K562 (cell line): ENCODE data around the gene NPAS3. TPM values are rescaled to one million over a fixed set of nuclear protein-coding genes. Genes with fewer than 3 reads are reported as not detected.
A peak's percentile ranks its signal among the peaks of the same experiment; 100 is the strongest.

ENCODE experiments used
- ATAC-seq: fragments of 200-7000 bp; cut with Tn5 transposase; 3 replicates; pipeline ENCODE4 v1.9.1; 2020; ENCODE audit warnings: moderate library complexity
- BruUV-seq: library from RNA; stranded (reverse); fragments of 400-500 nt; replicated peaks from 2 replicates; lab custom pipeline; 2021; lab: Mats Ljungman, UMichigan
- CTCF ChIA-PET: fragments of 300-600 bp; formaldehyde crosslinking; extraction: SDS; loops from one replicate; lab custom pipeline; 2021; ENCODE audit warnings: low intra/inter-chr PET ratio; lab: Yijun Ruan, JAX
- POLR2A ChIA-PET: fragments of 300-600, 350-650 bp; sonication (Branson Sonifier 250); formaldehyde crosslinking; extraction: SDS; loops from one replicate; lab custom pipeline; 2021; ENCODE audit warnings: antibody characterized with exemption, inconsistent platforms; lab: Yijun Ruan, JAX
- DNase-seq, 4 experiments: peaks; one replicate each; pipeline versions ENCODE4 v3.0.0 to v3.0.0-alpha.2; 2011 to 2018; ENCODE audit warnings: low spot score in 3 of 4, mixed read lengths in 3 of 4; ENCODE audit errors: extremely low read depth in 1 of 4
- FAIRE-seq: peaks from 2 replicates; lab custom pipeline; 2011; peaks lifted over from hg19 to GRCh38; lab: Jason Lieb, UNC
- H2AFZ ChIP-seq: 2 replicates; pipeline ENCODE4 v1.6.0; 2011; ENCODE audit warnings: low read depth, low read length, control low read depth, inconsistent platforms
- H3K27ac ChIP-seq: fragments of 200-600 bp; 3 replicates; pipeline ENCODE4 v1.8.0; 2011; ENCODE audit warnings: low read depth, mild to moderate bottlenecking, control low read depth, inconsistent platforms, low read length, moderate library complexity, mixed read lengths; ENCODE audit errors: extremely low read depth
- H3K27me3 ChIP-seq, 2 experiments: fragments of 300-600 bp in 1 of 2; 2 replicates in 1 of 2; 3 replicates in 1 of 2; pipeline versions ENCODE4 v1.6.0 to v1.8.0; 2011; ENCODE audit warnings: inconsistent platforms in 2 of 2, low read length in 2 of 2, mild to moderate bottlenecking in 1 of 2, mixed read lengths in 1 of 2, moderate library complexity in 1 of 2; ENCODE audit not compliant: control insufficient read depth in 2 of 2, insufficient read depth in 2 of 2
- H3K36me3 ChIP-seq: fragments of 300-600 bp; 3 replicates; pipeline ENCODE4 v1.8.0; 2011; ENCODE audit warnings: mild to moderate bottlenecking, low read length, inconsistent platforms; ENCODE audit not compliant: control insufficient read depth, insufficient read depth
- H3K4me1 ChIP-seq, 2 experiments: fragments of 200-600 bp in 1 of 2; replicated peaks in 1 of 2; 2 replicates in 1 of 2; 3 replicates in 1 of 2; pipeline versions ENCODE4 v1.5.1 to v1.8.0; 2011; ENCODE audit warnings: inconsistent platforms in 2 of 2, low read length in 2 of 2, mild to moderate bottlenecking in 1 of 2, mixed read lengths in 1 of 2, moderate library complexity in 1 of 2; ENCODE audit not compliant: control insufficient read depth in 2 of 2, insufficient read depth in 2 of 2
- H3K4me2 ChIP-seq: 2 replicates; pipeline ENCODE4 v1.6.1; 2011; ENCODE audit warnings: low read length, control low read depth, inconsistent platforms, mixed read lengths; ENCODE audit not compliant: insufficient read depth
- H3K4me3 ChIP-seq: fragments of 200-600 bp; sonication (generic), shearing (Covaris generic); 2 replicates; pipeline ENCODE4 v1.5.1; 2016; ENCODE audit warnings: control low read depth, inconsistent platforms
- H3K79me2 ChIP-seq: fragments of 200-600 bp; 3 replicates; pipeline ENCODE4 v1.8.0; 2011; ENCODE audit warnings: low read length, inconsistent platforms; ENCODE audit not compliant: control insufficient read depth, insufficient read depth
- H3K9ac ChIP-seq, 2 experiments: 2 replicates each; pipeline versions ENCODE4 v1.6.0 to v1.6.1; 2011; ENCODE audit warnings: low read depth in 2 of 2, low read length in 2 of 2, control low read depth in 1 of 2, inconsistent platforms in 1 of 2, mild to moderate bottlenecking in 1 of 2, mixed read lengths in 1 of 2; ENCODE audit not compliant: insufficient read depth in 1 of 2
- H3K9me1 ChIP-seq: one replicate; pipeline ENCODE4 v1.6.0; 2011; ENCODE audit warnings: inconsistent platforms, mild to moderate bottlenecking, low read length, moderate library complexity; ENCODE audit not compliant: control insufficient read depth, insufficient read depth
- H3K9me3 ChIP-seq: replicated peaks from 2 replicates; pipeline ENCODE4 v1.5.1; 2011; ENCODE audit warnings: low read depth, low read length, inconsistent platforms; ENCODE audit not compliant: control insufficient read depth, insufficient read depth
- H4K20me1 ChIP-seq: replicated peaks from 2 replicates; pipeline ENCODE4 v1.6.1; 2011; ENCODE audit warnings: low read length, inconsistent platforms, mixed read lengths; ENCODE audit not compliant: control insufficient read depth, insufficient read depth
- C11orf30 ChIP-seq: fragments of 450-650 bp; IDR thresholded peaks from 2 replicates; pipeline ENCODE4 v1.6.1; 2016; ENCODE audit warnings: low read depth, mild to moderate bottlenecking
- ZBTB40 ChIP-seq, 2 experiments: fragments of 450-650 bp in 1 of 2; sonication (generic) in 1 of 2; formaldehyde crosslinking in 1 of 2; IDR thresholded peaks; 2 replicates each; pipeline versions ENCODE4 v1.7.1 to v1.9.0; 2016 to 2022; ENCODE audit warnings: inconsistent platforms in 1 of 2, mild to moderate bottlenecking in 1 of 2, missing genetic modification reagents in 1 of 2
- ZNF280B ChIP-seq: fragments of 250-450 bp; sonication (Bioruptor Pico); IDR thresholded peaks from 2 replicates; pipeline ENCODE4 v1.5.1; 2021; ENCODE audit warnings: mild to moderate bottlenecking
- WGBS: fragments of 100-300 bp; shearing (Covaris generic); methylation state at CpG from one replicate; pipeline ENCODE4 v1.1.6; 2016; ENCODE audit warnings: low coverage, mixed read lengths; ENCODE audit not compliant: insufficient coverage; ENCODE audit errors: missing lambda C conversion rate; 5-methylcytosine and 5-hydroxymethylcytosine counted together
- in situ Hi-C: fragments of 300-500 bp; cut with MboI; formaldehyde crosslinking; loops from 4 replicates; pipeline ENCODE4 v1.15.0; 2018; ENCODE audit warnings: inconsistent platforms, mixed read lengths
- intact Hi-C: fragments of 100-400 bp; cut with micrococcal nuclease; formaldehyde crosslinking; loops from 2 replicates; pipeline ENCODE4 v1.14.2; 2022
- polyA plus RNA-seq, 8 experiments: library from polyadenylated mRNA; depleted of rRNA in 4 of 8; stranded (reverse) in 5 of 8; unstranded in 3 of 8; fragments of >200 nt; fragmentation: Nextera tagmentation in 2 of 8; fragmentation: Illumina TruSeq in 1 of 8; extraction: Ambion mirVana in 2 of 8; extraction: Trizol in 1 of 8; gene quantifications; 2 replicates each; pipeline versions ENCODE4 v1.2.1 to v1.2.3, GENCODE V29; 2011 to 2014; ENCODE audit warnings: inconsistent platforms in 1 of 8, missing spikeins in 1 of 8
- total RNA-seq, 7 experiments: library from RNA; depleted of rRNA in 6 of 7; stranded (reverse); fragments of >200 nt in 6 of 7; fragmentation: Illumina TruSeq in 2 of 7; extraction: Trizol in 2 of 7; gene quantifications; 2 replicates each; pipeline versions ENCODE4 v1.2.1 to v1.2.3, GENCODE V29; 2011 to 2021; ENCODE audit warnings: low replicate concordance in 1 of 7

NPAS3 gene
- total and polyA plus RNA-seq, 9 of the 15 experiments (the other 6 are each of a cell fraction or from before 2014, with no cell fraction given) = 0.04 TPM; not detected in 8

GRCh38 chr14:32950584-32950983, 11.9 kb downstream of the NPAS3 start:
- WGBS = 3% methylated on average over 2 of the region's 2 CpGs
- no peak for ATAC-seq
- intact Hi-C loops (no loop called here), in situ Hi-C loops (no loop called here)
- Histone ChIP-seq H3K9me3 (no peaks in the 10 kb centered on the region), H4K20me1 (no peaks in the 10 kb centered on the region), H3K4me3 (no peak overlapping the region), H3K4me2 (no peak overlapping the region), H3K9me1 (no peaks in the 10 kb centered on the region), H3K27me3 (no peaks in the 10 kb centered on the region), H3K79me2 (no peaks in the 10 kb centered on the region), H3K27ac (no peak overlapping the region), H3K9ac (no peak overlapping the region), H3K36me3 (no peaks in the 10 kb centered on the region), H3K4me1 (no peaks in the 10 kb centered on the region), H2AFZ (no peak overlapping the region)
- no TSS peak for BruUV-seq
- ChIA-PET POLR2A (no interaction called here), CTCF (no interaction called here)
- no peak for DNase-seq
- FAIRE-seq = no peak
- TF ChIP-seq ZNF280B (CRISPR knock-in tag) (no peak), ZBTB40 (IDR thresholded peaks at IDR 0.05) (no peak), ZBTB40 (CRISPR knock-in tag; IDR thresholded peaks at IDR 0.05) (no peak), C11orf30 (peak; percentile 23; the same call in 1 of the 2 replicates)
